ENCODE data around the gene TRPM2. TPM values are rescaled to one million over a fixed set of nuclear protein-coding genes. Genes with fewer than 3 reads are reported as not detected.

TRPM2 gene
- polyA plus RNA-seq, 2 donors = 1.2 to 1.7 TPM

GRCh38 chr21:44327603-44327974, 25.8 kb upstream of the TRPM2 start:
- no peaks in the 10 kb centered on the region for H3K27me3 ChIP-seq (ENCODE audit: control insufficient read depth in 1 of 2, insufficient read depth in 2 of 2, low read length in 2 of 2)
- 88 to 89% methylated on average over 11 of the region's 11 CpGs for WGBS, 2 donors
- no peaks in the 10 kb centered on the region for H3K9me3 ChIP-seq (ENCODE audit: control insufficient read depth in 2 of 2, insufficient read depth in 1 of 2, low read depth in 1 of 2, low read length in 1 of 2)
- H3K36me3 ChIP-seq (ENCODE audit: control insufficient read depth in 2 of 2, insufficient read depth in 2 of 2, low read length in 1 of 2) = peaks cover 4 to 55% of the 10 kb centered on the region in 2 donors
- H3K4me1 ChIP-seq (ENCODE audit: control insufficient read depth in 2 of 2, insufficient read depth in 2 of 2, low read length in 1 of 2) = no peaks in the 10 kb centered on the region
- no peak overlapping the region for H3K4me3 ChIP-seq (ENCODE audit: low read depth in 1 of 2, low read length in 2 of 2)
- no peak overlapping the region for H3K27ac ChIP-seq (ENCODE audit: low read depth in 2 of 2, low read length in 1 of 2)

DNA sequence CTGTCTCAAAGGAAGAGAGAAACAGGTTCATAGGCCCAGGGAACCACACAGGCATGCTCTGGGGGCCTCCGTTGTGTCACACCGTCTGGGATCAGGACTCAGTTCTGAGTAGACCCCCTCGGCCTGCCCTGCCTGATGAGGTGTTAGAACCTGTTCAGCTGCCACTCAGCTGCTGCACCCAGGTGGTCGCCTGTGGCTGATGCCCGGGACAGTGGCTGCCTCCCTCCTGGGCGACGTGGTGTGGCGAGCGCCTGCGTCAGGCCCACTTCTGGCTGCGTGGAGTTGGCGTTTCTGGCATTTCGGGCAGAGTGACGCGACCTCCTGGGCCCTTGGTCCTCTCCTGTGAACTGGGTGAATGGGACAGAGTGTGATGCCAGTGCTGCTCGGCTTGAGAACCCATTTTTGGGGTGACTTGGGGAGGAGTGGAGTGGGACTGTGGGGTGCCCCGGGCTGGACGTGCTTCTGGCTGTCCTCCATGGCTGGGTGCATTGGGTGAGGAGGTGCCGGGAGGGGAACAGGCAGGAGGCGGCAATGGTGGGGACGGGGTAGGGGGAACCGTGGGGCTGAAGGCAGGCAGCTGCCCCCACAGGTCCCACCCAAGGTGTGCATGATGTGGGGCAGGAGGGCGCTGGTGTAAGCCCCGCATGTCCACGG, 25.1 kb upstream of the TRPM2 start:
- no peaks in the 10 kb centered on the region for H3K4me1 ChIP-seq (ENCODE audit: control insufficient read depth in 2 of 2, insufficient read depth in 2 of 2, low read length in 1 of 2)
- no peak overlapping the region for H3K4me3 ChIP-seq (ENCODE audit: low read depth in 1 of 2, low read length in 2 of 2)
- H3K9me3 ChIP-seq (ENCODE audit: control insufficient read depth in 2 of 2, insufficient read depth in 1 of 2, low read depth in 1 of 2, low read length in 1 of 2) = no peaks in the 10 kb centered on the region
- H3K27ac ChIP-seq (ENCODE audit: low read depth in 2 of 2, low read length in 1 of 2) = no peak overlapping the region
- H3K36me3 ChIP-seq (ENCODE audit: control insufficient read depth in 2 of 2, insufficient read depth in 2 of 2, low read length in 1 of 2) = peaks cover 4 to 49% of the 10 kb centered on the region in 2 donors
- 78 to 79% methylated on average over 25 of the region's 25 CpGs for WGBS, 2 donors
- no peaks in the 10 kb centered on the region for H3K27me3 ChIP-seq (ENCODE audit: control insufficient read depth in 1 of 2, insufficient read depth in 2 of 2, low read length in 2 of 2)

DNA sequence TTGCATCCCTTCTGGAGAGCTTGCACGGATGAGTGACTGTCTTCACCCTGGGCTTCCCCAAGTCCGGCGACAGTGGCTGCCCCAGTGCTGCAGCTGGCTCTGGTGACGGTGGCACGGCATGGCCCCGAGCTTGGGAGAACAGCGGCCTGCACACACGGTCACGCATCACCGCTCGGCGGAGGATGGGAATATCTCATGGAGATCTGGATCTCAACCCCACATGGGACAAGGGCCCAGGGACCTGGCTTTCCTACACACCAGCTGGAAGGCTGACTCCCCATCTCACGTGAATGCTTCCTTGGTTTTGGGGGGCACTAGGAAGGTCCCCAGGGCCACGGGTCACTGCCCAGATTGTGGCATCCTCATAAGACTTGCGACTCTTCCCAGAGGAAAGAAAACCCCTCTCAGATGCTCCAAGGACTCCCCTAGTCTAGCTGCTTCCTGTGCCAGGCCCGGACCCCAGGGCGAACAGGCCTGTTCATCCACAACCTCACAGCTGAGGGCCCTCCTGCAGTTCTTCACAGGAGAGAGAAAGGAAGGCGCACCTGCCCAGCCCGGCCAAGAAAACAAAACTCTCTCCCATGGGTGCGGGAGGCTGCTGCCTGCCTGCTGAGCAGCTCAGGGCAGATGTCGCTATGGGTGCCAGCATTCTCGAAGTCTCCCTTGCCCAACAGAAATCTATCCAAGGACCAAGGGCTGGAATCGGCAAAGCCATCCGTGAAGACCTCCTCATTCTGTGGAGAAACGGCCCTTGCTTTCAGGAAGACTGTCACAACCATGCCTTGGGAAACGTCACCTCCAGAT, 24.1 kb upstream of the TRPM2 start:
- Histone ChIP-seq H3K36me3 (ENCODE audit: control insufficient read depth in 2 of 2, insufficient read depth in 2 of 2, low read length in 1 of 2) (peaks cover 4 to 40% of the 10 kb centered on the region in 2 donors), H3K9me3 (ENCODE audit: control insufficient read depth in 2 of 2, insufficient read depth in 1 of 2, low read depth in 1 of 2, low read length in 1 of 2) (no peaks in the 10 kb centered on the region), H3K27me3 (ENCODE audit: control insufficient read depth in 1 of 2, insufficient read depth in 2 of 2, low read length in 2 of 2) (no peaks in the 10 kb centered on the region), H3K4me3 (ENCODE audit: low read depth in 1 of 2, low read length in 2 of 2) (no peak overlapping the region), H3K4me1 (ENCODE audit: control insufficient read depth in 2 of 2, insufficient read depth in 2 of 2, low read length in 1 of 2) (peaks cover 0 to 5% of the 10 kb centered on the region in 2 donors), H3K27ac (ENCODE audit: low read depth in 2 of 2, low read length in 1 of 2) (no peak overlapping the region)
- WGBS, 2 donors = 63 to 66% methylated on average over 26 of the region's 26 CpGs

DNA sequence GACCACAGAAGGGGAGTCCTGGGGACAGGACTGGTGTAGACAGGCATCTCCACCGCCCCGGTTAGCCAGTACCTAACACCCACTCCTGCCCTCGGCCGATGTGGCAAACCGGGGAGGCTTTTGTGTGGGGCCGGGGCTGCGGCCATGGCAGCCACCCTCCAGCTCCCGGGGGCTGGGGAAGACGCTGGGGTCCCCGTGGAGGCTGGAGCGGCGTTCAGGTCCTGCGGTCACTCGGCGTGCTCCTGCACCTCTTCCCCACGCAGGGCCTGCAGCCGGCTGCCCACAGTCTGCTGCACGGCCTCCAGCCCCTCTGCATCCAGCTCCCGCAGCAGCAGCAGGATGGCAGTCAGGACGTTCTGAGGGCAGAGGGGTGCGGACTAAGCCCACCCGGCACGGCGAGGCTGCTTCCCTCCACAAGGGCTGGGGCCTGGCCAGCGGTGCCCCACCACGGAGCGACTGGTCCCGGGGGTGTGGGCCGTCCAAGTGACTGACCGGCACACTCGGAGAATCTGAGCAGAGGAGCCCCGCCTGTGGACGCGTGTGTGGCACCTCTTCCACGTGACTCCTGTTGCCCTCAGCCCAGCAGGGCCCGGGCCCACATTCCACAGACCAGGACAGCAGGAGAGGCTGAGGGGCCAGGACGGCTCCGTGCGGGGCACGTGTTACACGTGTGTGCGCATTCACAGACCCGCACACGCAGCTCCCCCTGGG, 23.3 kb upstream of the TRPM2 start:
- Histone ChIP-seq H3K9me3 (ENCODE audit: control insufficient read depth in 2 of 2, insufficient read depth in 1 of 2, low read depth in 1 of 2, low read length in 1 of 2) (no peaks in the 10 kb centered on the region), H3K4me1 (ENCODE audit: control insufficient read depth in 2 of 2, insufficient read depth in 2 of 2, low read length in 1 of 2) (peaks cover 0 to 7% of the 10 kb centered on the region in 2 donors), H3K27ac (ENCODE audit: low read depth in 2 of 2, low read length in 1 of 2) (no peak overlapping the region), H3K4me3 (ENCODE audit: low read depth in 1 of 2, low read length in 2 of 2) (no peak overlapping the region), H3K27me3 (ENCODE audit: control insufficient read depth in 1 of 2, insufficient read depth in 2 of 2, low read length in 2 of 2) (no peaks in the 10 kb centered on the region), H3K36me3 (ENCODE audit: control insufficient read depth in 2 of 2, insufficient read depth in 2 of 2, low read length in 1 of 2) (peaks cover 0 to 32% of the 10 kb centered on the region in 2 donors)
- 83 to 90% methylated on average over 42 to 44 of the region's 44 CpGs for WGBS, 2 donors

DNA sequence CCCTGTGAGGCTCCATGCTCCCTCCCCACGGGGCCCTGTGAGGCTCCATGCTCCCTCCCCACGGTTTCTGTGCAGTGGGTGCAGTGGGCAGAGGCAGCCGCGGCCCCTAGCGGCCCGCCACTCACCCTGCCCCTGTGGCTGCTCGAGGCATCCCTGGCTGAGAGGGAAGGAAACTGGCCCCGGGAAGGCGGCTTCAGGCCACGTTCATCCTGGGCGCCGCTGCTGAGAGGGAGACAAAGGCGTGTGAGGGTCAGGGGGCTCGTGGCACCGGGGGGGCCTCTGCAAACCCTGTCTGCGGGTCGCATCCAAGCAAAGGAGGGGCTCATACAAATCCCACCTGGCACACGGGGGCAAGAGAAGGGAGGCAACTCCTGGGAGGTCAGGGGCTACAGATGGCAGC, 22.7 kb upstream of the TRPM2 start:
- 78 to 80% methylated on average over 18 of the region's 18 CpGs for WGBS, 2 donors
- Histone ChIP-seq H3K9me3 (ENCODE audit: control insufficient read depth in 2 of 2, insufficient read depth in 1 of 2, low read depth in 1 of 2, low read length in 1 of 2) (no peaks in the 10 kb centered on the region), H3K4me1 (ENCODE audit: control insufficient read depth in 2 of 2, insufficient read depth in 2 of 2, low read length in 1 of 2) (peaks cover 0 to 7% of the 10 kb centered on the region in 2 donors), H3K36me3 (ENCODE audit: control insufficient read depth in 2 of 2, insufficient read depth in 2 of 2, low read length in 1 of 2) (peaks cover 0 to 29% of the 10 kb centered on the region in 2 donors), H3K27ac (ENCODE audit: low read depth in 2 of 2, low read length in 1 of 2) (no peak overlapping the region), H3K27me3 (ENCODE audit: control insufficient read depth in 1 of 2, insufficient read depth in 2 of 2, low read length in 2 of 2) (no peaks in the 10 kb centered on the region), H3K4me3 (ENCODE audit: low read depth in 1 of 2, low read length in 2 of 2) (no peak overlapping the region)

DNA sequence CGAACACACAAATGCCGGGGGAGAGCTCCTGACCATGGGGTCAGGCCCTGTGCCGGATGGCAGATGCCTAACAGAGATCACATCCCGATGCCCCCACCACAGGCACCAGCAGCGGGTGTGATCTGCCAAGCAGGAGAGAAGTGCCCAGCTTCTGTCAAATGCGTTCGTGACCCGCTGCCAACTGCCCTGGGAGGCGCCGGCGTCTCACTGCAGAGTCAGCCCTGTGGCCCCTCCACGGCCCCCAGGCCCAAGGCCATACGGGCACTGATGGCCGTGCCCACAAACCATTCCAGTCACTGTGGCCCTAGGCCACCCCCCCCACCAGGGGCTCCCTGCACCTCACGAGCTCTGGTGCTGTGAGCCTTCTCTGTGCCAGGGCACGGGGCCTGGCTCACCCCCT, 22.2 kb upstream of the TRPM2 start:
- Histone ChIP-seq H3K4me1 (ENCODE audit: control insufficient read depth in 2 of 2, insufficient read depth in 2 of 2, low read length in 1 of 2) (peaks cover 0 to 7% of the 10 kb centered on the region in 2 donors), H3K9me3 (ENCODE audit: control insufficient read depth in 2 of 2, insufficient read depth in 1 of 2, low read depth in 1 of 2, low read length in 1 of 2) (no peaks in the 10 kb centered on the region), H3K36me3 (ENCODE audit: control insufficient read depth in 2 of 2, insufficient read depth in 2 of 2, low read length in 1 of 2) (peaks cover 1 to 24% of the 10 kb centered on the region in 2 donors), H3K4me3 (ENCODE audit: low read depth in 1 of 2, low read length in 2 of 2) (no peak overlapping the region), H3K27ac (ENCODE audit: low read depth in 2 of 2, low read length in 1 of 2) (no peak overlapping the region), H3K27me3 (ENCODE audit: control insufficient read depth in 1 of 2, insufficient read depth in 2 of 2, low read length in 2 of 2) (no peaks in the 10 kb centered on the region)
- WGBS, 2 donors = 71 to 84% methylated on average over 15 to 16 of the region's 16 CpGs

DNA sequence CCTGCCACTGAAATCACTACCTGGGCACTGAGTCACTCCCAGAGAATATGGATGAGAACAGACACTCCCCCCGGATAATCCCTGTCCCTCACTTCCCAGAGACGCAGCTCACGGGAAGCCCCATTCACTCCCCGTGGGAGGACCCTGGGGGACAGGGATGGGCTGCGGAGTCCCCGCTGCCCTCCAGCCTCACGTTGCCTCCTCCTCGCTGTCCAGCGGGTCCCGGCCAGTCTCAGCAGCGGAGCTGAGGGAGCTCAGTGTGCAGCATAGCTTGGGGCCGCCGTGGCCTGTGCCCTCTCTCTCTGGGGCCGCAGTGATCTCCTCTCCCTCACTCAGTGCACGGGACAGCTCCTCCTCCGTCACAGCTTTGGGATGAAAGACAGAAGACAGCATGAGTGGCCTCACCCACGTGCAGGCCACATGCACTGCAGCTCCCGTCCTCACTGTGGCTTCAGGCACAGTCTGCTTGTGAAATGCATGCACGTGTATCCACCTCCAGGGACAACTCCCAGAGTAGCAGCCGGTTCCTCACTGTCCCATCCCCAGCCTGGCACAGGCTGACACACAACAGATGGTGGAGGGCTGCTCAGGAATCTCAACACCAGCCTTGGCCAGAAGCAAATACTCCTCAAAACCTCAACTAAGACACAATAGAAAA, 21.6 kb upstream of the TRPM2 start:
- H3K36me3 ChIP-seq (ENCODE audit: control insufficient read depth in 2 of 2, insufficient read depth in 2 of 2, low read length in 1 of 2) = peaks cover 4 to 20% of the 10 kb centered on the region in 2 donors
- no peaks in the 10 kb centered on the region for H3K9me3 ChIP-seq (ENCODE audit: control insufficient read depth in 2 of 2, insufficient read depth in 1 of 2, low read depth in 1 of 2, low read length in 1 of 2)
- WGBS, 2 donors = 66 to 67% methylated on average over 20 of the region's 20 CpGs
- peaks cover 0 to 7% of the 10 kb centered on the region in 2 donors for H3K4me1 ChIP-seq (ENCODE audit: control insufficient read depth in 2 of 2, insufficient read depth in 2 of 2, low read length in 1 of 2)
- no peaks in the 10 kb centered on the region for H3K27me3 ChIP-seq (ENCODE audit: control insufficient read depth in 1 of 2, insufficient read depth in 2 of 2, low read length in 2 of 2)
- no peak overlapping the region for H3K27ac ChIP-seq (ENCODE audit: low read depth in 2 of 2, low read length in 1 of 2)
- H3K4me3 ChIP-seq (ENCODE audit: low read depth in 1 of 2, low read length in 2 of 2) = no peak overlapping the region

DNA sequence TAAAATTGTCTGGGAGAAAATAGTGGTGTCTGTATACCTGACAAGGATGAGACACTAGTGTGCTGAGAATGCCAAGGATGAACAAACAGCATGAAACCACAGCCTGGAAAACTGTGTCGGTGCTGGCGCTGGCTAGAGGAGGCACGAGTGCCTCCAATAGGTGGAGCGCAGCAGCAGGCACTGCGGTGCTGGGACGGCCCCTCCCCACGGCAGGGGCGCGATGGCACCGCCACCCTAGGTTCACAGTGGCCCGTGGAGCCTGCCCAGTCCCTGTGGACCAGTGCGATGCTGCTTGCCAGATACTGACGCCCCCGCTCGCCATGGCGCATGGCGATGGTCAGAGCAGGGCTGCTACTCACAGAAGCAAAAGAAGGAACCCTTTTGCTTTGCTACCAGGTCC, 21.0 kb upstream of the TRPM2 start:
- WGBS, 2 donors = 90 to 92% methylated on average over 17 of the region's 17 CpGs
- no peak overlapping the region for H3K27ac ChIP-seq (ENCODE audit: low read depth in 2 of 2, low read length in 1 of 2)
- peaks cover 0 to 7% of the 10 kb centered on the region in 2 donors for H3K4me1 ChIP-seq (ENCODE audit: control insufficient read depth in 2 of 2, insufficient read depth in 2 of 2, low read length in 1 of 2)
- H3K27me3 ChIP-seq (ENCODE audit: control insufficient read depth in 1 of 2, insufficient read depth in 2 of 2, low read length in 2 of 2) = no peaks in the 10 kb centered on the region
- no peak overlapping the region for H3K4me3 ChIP-seq (ENCODE audit: low read depth in 1 of 2, low read length in 2 of 2)
- H3K36me3 ChIP-seq (ENCODE audit: control insufficient read depth in 2 of 2, insufficient read depth in 2 of 2, low read length in 1 of 2) = peaks cover 4 to 14% of the 10 kb centered on the region in 2 donors
- H3K9me3 ChIP-seq (ENCODE audit: control insufficient read depth in 2 of 2, insufficient read depth in 1 of 2, low read depth in 1 of 2, low read length in 1 of 2) = no peaks in the 10 kb centered on the region

- no peaks in the 10 kb centered on the region for H3K9me3 ChIP-seq (ENCODE audit: control insufficient read depth in 2 of 2, insufficient read depth in 1 of 2, low read depth in 1 of 2, low read length in 1 of 2)
- WGBS, 2 donors = 95 to 96% methylated on average over 22 of the region's 22 CpGs
- peaks cover 0 to 7% of the 10 kb centered on the region in 2 donors for H3K4me1 ChIP-seq (ENCODE audit: control insufficient read depth in 2 of 2, insufficient read depth in 2 of 2, low read length in 1 of 2)
- H3K4me3 ChIP-seq (ENCODE audit: low read depth in 1 of 2, low read length in 2 of 2) = no peak overlapping the region
- peaks cover 4 to 9% of the 10 kb centered on the region in 2 donors for H3K36me3 ChIP-seq (ENCODE audit: control insufficient read depth in 2 of 2, insufficient read depth in 2 of 2, low read length in 1 of 2)
- H3K27ac ChIP-seq (ENCODE audit: low read depth in 2 of 2, low read length in 1 of 2) = no peak overlapping the region
- H3K27me3 ChIP-seq (ENCODE audit: control insufficient read depth in 1 of 2, insufficient read depth in 2 of 2, low read length in 2 of 2) = no peaks in the 10 kb centered on the region
Measured at GRCh38 chr21:44332965-44333364, 20.5 kb upstream of the TRPM2 start.

Data from esophagus (tissue), 2 donors.